Activated T-helper 9 cell treated with anti-CD3 and anti-CD28 coated beads, Interleukin-2, amount 50 U/mL, for 16 hours (primary cell): ENCODE results near the gene TBX2.
"Not testable (repeated sequence)": the region's sequence is repeated elsewhere in the genome, so short reads cannot be mapped to it uniquely, and the experiment has no call there.

Source experiments
- DNase-seq: peaks from one replicate; pipeline ENCODE4 v3.0.0-alpha.2; 2020; ENCODE audit warnings: low read depth

The TBX2 gene

GRCh38 chr17:61399131-61400065, at the start of gene TBX2:
TBX2 (plus strand) TSS chr17:61399843; CDS start chr17:61400177, 334 bp downstream.
- DNase-seq = no peak

GRCh38 chr17:61351745-61352407, 47.8 kb upstream of the TBX2 start:
- no peak for DNase-seq

- no peak for DNase-seq
Measured at GRCh38 chr17:61352408-61352770, 47.3 kb upstream of the TBX2 start.

- DNase-seq = no peak
Measured at GRCh38 chr17:61352781-61353491, 46.7 kb upstream of the TBX2 start.

- DNase-seq = no peak
Measured at GRCh38 chr17:61353615-61354014, 46.0 kb upstream of the TBX2 start.

- no peak for DNase-seq
Measured at GRCh38 chr17:61354895-61355874, 44.5 kb upstream of the TBX2 start.

GRCh38 chr17:61357061-61357460, 42.6 kb upstream of the TBX2 start:
- DNase-seq = not testable (repeated sequence)

GRCh38 chr17:61359513-61359912, 40.1 kb upstream of the TBX2 start:
- DNase-seq = not testable (repeated sequence)

- no peak for DNase-seq
Measured at GRCh38 chr17:61360318-61360943, 39.2 kb upstream of the TBX2 start.

- DNase-seq = no peak
Measured at GRCh38 chr17:61361084-61361483, 38.6 kb upstream of the TBX2 start.

GRCh38 chr17:61362396-61362795, 37.2 kb upstream of the TBX2 start:
- DNase-seq = no peak

GRCh38 chr17:61362852-61363600, 36.6 kb upstream of the TBX2 start:
- no peak for DNase-seq

GRCh38 chr17:61363601-61364462, 35.8 kb upstream of the TBX2 start:
- DNase-seq = no peak

- DNase-seq = no peak
Measured at GRCh38 chr17:61364463-61364846, 35.2 kb upstream of the TBX2 start.

- DNase-seq = no peak
Measured at GRCh38 chr17:61366076-61366714, 33.4 kb upstream of the TBX2 start.

- DNase-seq = no peak
Measured at GRCh38 chr17:61366715-61367413, 32.8 kb upstream of the TBX2 start.

- no peak for DNase-seq
Measured at GRCh38 chr17:61368049-61368831, 31.4 kb upstream of the TBX2 start.
